NCI-H146 treated with DMSO at 0.1 percent for 48 hours (cell line): ENCODE results near the gene CNTNAP2.

Source experiments
- DNase-seq: peaks from one replicate; lab custom pipeline; 2025; ENCODE audit not compliant: unreplicated experiment; lab: John Stamatoyannopoulos, UW

Gene CNTNAP2

DNA sequence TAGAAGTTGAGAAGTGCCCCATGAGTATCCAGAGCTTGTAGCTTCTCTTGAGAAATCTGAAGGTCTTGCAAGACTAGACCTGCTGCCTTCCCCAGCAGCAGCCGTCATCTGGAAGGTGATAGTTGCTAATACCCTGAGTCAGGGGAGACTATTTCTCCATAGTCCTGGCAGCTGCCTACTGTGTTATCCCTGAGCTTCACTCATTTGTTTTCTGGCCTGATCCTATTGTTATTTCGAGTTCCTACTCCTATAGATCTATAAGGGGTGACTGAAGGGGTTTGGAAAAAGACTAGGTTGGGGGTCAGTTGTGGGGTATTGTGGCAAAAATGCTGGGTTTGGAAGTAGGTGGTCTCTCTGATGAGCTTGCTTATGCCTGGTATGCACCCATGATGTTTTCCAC is 297.8 kb downstream of the CNTNAP2 start:
- no peak for DNase-seq

GRCh38 chr7:146414937-146415336 is 298.3 kb downstream of the CNTNAP2 start:
- DNase-seq = no peak

DNA sequence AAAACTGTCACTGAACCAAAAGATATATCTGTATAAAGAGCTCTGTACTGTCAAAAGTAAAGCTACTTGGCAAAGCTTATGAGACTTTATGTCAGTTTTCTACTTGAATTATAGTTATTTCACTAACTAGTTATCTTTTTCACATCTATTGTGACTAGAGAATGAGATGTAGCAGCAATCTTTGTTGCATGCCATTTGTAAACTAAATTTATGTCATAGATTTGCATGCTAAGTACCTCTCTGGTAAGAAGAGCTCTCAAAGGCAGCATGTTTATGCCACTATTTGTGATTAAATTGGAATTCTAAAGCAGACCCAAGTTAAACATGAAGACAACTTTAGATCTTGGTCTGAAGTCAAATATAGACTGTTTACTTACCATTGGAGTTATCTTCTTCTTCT is 300.6 kb downstream of the CNTNAP2 start:
- no peak for DNase-seq

- no peak for DNase-seq
Observed at GRCh38 chr7:146423446-146423845, 306.8 kb downstream of the CNTNAP2 start.

- no peak for DNase-seq
Observed at GRCh38 chr7:146424084-146424483, 307.5 kb downstream of the CNTNAP2 start.

DNA sequence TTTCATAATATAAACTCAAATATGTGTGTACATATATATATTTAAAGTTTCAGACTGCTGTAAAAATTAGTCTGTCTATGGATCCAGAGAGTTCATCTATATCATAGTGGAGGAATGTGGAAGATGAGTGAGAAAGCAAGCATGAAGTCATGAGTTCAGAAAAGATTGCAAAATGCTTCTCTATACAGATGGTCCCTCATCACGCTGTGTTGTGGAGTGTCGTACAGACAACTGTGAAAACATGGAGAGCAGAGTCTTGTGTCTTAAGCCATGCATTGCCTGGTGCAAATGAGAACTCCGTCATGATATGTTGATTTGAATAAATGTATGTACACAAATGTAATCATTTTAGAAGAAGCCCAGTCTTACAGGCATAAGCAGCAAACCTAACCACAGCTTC is 316.9 kb downstream of the CNTNAP2 start:
- no peak for DNase-seq

DNA sequence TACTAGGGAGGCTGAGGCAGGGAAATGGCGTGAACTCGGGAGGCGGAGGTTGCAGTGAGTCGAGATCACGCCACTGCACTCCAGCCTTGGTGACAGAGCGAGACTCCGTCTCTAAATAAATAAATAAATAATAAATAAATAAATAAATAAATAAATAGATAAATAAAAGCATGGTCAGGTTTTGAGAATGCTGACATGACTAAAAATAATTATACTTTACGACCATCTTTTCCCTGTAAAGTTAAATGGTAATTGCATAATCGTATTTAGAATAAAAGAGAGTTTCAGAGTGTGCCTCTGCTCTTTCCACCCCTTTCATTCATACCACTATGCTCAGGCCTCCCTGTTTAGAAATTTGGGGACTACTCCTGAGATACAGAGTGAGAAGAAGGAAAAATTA is 326.5 kb downstream of the CNTNAP2 start:
- DNase-seq = no peak

- DNase-seq = no peak
Observed at GRCh38 chr7:146449625-146450024, 333.0 kb downstream of the CNTNAP2 start.

DNA sequence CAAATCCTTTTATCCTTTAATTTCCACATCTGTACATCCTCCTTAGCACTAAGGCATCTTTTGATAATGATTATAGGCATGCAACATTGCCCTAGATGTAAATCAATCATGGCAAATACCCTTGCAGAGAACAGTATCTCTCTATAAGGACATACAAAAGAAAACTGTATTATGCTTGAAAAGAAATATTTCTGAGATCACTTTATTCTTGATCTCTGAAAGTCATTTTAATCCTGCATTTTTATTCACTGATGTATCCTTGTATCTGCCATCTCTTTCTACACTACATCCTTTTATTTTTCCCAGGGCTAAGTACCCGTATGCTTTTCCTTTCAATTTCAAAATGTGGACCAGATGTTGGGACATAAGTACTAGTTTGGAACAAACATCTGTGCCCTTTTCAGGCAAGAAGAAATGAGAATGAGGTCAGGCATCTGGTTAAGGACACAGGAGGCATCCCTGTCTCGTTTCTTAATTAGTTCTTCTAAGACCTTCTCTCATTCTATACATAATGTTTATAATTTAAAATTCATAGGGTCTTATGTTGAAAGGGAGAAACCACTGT is 338.6 kb downstream of the CNTNAP2 start:
- DNase-seq = no peak

DNA sequence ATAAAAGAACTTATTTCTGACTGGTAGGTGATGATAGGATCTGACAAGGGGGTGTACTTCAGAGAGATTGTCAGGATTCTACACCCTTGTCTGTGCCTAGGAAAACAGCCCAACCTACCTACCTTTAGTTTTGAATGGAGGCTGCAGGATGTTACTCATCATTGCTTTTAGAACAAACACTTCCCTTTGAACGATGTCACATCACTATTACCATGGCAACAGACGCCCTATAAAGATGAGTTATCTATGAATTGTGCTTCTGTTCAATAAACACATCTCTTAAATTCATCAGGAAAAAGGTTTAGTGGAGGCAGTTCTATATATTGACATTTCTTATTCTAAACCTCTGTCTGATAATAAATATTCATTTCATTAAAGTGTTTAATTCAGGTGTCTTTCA is 362.4 kb downstream of the CNTNAP2 start:
- DNase-seq = no peak

- no peak for DNase-seq
Observed at GRCh38 chr7:146486519-146486918, 369.9 kb downstream of the CNTNAP2 start.

GRCh38 chr7:146492017-146492416 is 375.4 kb downstream of the CNTNAP2 start:
- DNase-seq = no peak

GRCh38 chr7:146494952-146495596 is 378.5 kb downstream of the CNTNAP2 start:
- no peak for DNase-seq

GRCh38 chr7:146496657-146497056 is 380.1 kb downstream of the CNTNAP2 start:
- DNase-seq = no peak

DNA sequence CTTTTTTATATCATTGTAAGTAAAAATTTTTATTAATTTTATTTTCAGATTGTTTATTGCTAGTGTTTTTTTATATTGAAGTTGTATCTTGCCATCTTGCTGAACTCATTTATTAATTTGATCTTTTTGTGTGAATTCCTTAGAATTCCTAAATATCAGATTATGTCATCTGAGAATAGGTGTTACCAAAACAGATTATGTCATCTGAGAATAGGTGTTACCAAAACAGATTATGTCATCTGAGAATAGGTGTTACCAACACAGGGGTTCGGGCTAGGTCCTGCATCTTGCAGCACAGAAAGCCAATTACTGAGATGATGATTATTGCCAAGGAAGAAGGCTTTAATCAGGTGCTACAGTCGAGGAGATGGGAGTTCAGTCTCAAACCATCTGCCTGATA is 383.4 kb downstream of the CNTNAP2 start:
- DNase-seq = no peak

GRCh38 chr7:146503844-146504243 is 387.2 kb downstream of the CNTNAP2 start:
- no peak for DNase-seq

DNA sequence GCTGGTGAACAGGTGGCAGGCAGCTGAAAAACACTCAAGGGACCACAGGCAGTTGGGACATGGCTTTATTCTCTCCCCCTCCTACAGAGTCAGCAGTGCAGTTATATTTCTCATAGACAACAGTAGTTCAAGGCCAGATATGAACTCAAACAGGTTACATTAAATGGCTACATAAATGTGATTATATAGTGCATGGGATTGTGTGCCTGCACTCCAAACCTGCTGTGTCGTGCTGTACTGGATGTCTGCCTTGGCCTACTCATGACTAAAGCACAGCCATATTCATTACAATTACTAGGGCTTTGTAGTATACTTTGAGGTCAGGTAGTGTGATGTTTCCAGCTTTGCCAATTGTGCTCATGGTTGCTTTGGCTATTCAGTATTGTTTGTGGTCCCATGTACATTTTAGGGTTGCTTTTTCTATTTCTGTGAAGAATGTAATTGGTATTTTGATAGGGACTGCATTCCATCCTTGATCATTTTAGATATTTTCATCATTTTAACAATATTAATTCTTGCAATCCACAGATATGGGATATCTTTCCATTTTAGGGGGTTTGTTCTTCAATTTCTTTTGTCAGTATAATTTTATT is 393.6 kb downstream of the CNTNAP2 start:
- no peak for DNase-seq

DNA sequence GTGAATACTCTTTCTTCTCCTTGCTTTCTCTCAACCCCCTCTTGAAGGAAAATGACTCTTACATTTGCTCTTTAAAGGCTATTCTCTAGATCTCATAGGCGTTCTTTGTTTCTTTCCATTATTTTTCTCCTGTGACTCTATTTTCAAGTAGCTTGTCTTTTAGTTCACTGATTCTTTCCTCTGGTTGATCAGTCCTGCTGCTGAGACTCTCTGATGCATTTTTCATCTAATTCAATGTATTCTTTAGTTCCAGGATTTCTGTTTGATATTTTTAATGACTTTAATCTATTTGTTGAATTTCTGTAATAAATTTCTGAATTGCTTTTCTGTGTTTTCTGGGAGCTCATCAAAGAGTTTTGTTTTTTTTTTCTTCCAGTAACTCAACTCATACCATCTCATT is 397.7 kb downstream of the CNTNAP2 start:
- DNase-seq = no peak

DNA sequence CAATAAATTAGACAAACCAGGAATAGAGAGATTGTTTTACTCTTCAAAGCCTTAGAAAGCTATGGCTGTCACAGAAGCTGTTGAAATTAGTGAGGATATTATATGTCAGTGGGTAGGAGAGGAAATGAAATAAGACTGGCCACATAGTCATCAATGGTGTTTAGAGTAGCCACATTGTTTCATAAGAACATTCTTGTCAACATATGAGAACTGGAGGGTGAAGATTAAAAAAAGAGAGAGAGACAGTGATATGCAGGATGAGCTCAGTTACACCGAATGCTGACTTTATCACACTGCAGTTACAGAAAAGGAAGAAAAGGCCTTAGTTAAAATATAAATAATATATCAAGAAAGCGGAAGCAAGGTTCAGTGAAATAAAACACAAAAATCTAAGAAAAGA is 412.0 kb downstream of the CNTNAP2 start:
- DNase-seq = no peak

DNA sequence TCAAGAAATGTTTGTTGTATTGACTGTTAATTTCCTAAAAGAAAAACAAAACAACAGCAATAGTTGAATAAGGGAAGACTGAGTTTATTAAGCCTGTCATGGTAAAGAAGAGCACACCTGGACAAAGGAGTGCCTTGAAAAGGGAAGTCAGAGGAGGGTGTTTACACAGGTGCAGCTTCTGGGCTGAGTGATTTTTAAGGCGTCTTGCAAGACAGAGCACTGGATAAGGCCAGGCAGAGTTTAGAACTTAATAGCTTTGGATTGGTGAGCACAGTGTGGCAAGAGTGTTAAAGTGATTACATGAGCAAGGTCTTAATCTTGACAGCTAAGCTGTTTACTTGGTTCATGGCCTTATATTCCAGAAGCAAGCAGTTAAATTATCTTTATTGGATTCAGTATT is 423.2 kb downstream of the CNTNAP2 start:
- no peak for DNase-seq

GRCh38 chr7:146542101-146542500 is 425.5 kb downstream of the CNTNAP2 start:
- DNase-seq = no peak

GRCh38 chr7:146544748-146545147 is 428.1 kb downstream of the CNTNAP2 start:
- no peak for DNase-seq

- no peak for DNase-seq
Observed at GRCh38 chr7:146548816-146549215, 432.2 kb downstream of the CNTNAP2 start.
